Measurements from ENCODE around the gene HES6.
"Not testable (repeated sequence)": the region's sequence is repeated elsewhere in the genome, so short reads cannot be mapped to it uniquely, and the experiment has no call there.

HES6 gene

DNA sequence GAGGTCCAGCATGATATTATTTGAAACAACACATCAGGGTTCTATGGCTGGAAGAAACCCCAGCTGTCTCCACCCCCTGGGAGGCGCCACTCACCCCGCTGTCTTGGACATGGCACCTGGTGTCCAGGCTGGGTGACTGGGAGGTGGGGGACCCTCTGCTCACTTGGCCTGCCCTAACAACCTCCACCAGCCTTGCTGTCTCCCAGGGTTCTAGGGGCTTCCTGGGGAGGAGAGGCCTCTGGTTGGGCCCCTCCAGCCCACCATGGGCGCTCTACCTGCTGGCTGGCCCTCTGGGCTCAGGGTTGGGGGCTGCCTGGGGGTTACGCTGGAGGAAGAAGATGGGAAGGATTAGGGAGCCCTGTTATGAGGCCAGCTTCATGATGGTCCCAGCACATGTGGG is 32.3 kb upstream of the HES6 start:
- no peak for DNase-seq

DNA sequence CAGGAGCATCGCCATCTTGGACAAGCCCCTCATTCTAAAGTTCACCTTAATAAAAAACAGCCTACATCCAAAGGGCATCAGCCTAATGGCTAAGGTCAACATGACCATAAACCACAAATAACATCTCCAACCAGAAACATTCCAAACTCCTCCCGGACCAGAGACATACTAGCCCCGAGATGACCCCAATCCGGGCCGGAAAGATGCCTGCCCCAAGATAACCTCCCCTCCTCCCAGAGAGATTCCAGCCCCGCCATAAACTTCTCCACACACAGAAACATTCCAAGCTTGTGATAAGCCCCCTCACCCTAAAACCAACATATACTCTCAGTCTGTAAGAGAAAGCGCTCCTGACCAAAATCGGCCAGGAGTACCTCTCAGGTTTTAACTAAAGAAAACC is 31.8 kb upstream of the HES6 start:
- DNase-seq = not testable (repeated sequence)

DNA sequence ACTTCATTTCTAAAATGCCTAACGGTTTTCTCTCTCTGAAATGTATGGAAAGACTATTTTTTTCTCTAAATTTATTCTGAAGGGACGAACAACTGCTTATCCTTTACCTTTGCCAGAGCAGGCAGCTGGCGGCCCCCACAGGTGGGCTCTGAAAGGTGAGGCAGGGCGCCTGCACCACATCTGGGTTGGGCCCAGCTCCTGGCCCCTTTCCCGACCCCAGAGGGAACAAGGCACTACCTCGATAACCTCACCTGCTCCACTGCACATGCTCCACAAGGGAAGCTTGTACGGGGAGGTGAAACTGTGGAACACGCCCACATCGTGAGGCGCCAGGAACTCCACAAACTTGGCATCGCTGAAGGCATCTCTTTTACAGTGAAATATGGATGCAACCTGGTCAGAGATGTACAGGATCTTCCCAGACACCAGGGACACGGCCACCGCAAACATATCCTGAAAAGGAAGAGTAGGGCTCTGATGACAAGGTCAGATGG is 31.3 kb upstream of the HES6 start:
- DNase-seq = no peak

DNA sequence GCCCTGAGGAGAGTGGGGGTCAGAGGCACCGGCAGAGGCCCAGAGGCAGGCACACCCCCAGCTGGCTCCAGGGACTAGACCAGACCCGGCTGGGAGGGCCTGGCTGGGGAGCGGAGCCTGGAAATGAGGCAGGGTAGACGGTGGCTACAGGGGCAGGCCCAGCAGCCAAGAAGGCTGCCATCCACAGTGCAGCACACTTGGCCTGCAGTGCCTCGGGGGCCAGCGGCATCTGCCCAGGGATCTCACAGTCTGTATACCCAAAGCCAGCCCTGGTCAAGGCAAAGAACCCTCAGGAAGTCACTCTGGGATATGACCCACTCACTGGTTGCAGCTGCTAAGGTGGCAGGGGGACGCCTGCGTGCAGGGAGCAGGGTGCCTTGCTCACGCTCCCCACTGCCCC is 30.8 kb upstream of the HES6 start:
- DNase-seq = no peak

DNA sequence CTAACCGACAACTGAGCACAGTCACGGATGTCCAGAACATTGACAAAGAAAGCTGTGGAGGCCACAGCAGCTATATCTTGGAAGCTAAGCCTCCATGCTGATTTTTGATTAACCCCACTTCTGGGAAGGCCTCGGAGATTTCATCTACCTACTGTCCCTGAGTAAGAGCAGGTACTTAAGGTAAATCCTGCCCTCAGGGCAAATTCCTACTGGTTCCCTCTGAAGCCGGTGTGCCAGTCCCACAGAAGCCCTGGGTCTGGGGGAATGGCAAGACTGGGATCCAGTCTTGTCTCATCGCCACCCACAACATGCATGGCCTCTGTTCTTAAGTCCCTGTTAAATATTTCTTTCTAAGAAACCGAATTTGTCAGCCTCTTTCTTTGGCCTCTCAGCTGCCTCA is 29.9 kb upstream of the HES6 start:
- no peak for DNase-seq

DNA sequence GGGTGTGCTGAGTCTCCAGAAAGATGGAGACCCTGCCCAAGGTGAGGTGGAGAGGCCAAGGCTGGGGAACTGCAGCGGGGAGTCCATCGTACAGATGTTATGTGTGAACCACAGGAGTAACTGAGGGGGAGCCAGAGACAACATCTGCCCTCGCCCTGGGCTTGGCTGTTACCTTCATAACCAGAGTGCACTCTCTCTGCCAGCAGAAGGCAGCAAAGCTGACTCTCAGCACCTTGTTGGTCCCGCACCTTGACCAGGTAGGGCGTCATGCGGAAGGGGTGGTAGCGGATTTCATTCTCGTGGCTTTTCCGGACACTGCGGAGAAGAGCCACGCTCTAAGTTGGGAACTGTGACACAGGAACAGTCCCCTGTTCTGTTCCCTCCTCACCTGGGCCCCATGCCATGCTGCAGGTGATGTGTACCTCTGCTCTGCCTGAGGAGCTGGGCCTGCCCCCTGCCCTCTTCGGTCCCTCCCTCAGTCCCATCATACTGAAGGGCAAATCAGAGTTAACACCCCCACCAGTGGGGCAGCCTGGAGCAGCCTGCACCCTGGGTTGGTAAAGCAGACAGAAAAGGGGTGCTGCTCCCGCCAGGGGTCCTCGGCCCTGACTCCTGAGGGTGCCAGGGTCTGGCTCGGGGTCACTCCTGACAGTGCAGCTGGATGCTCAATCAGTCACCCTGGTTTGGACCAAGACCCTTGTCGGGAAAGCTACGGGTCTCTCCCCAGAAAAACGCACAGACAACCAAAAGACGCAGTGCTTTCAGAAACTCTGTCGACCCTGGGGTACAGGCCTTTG is 28.2 kb upstream of the HES6 start:
- no peak for DNase-seq

DNA sequence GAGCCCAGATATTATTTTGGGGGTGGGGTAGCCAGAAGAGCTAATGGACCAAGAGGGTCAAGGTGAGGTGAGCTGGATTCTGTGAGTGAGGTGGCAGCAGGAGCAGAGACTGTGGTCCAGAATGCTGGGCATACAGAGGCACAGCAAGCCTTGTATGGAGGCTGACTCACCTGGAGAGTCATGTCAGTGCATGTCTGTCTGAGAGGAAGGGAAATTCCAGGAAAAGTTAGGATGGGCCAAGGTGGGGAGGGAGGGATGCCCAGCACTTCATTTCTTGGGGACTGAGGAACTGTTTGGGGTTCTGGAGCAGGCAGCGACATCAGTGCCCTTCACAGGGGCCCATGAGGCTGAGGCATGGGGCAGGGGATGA is 27.5 kb upstream of the HES6 start:
- no peak for DNase-seq

DNA sequence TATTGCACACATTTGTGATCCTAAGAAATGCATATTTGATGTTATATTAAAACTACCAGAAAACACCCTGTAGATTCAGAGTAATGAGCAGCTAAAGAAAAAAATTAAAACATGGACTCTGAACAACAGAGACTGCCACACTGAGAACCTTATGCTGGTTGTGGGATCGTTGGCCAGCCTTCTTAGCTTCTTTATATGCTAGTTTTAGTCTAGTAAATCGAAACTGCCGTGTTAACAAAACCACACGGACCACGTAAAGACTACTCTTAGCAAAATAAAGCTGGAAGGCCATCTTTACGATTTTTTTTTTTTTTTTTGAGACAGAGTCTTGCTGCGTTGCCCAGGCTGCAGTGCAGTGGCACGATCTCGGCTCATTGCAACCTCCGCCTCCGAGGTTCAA is 25.8 kb upstream of the HES6 start:
- DNase-seq = no peak

DNA sequence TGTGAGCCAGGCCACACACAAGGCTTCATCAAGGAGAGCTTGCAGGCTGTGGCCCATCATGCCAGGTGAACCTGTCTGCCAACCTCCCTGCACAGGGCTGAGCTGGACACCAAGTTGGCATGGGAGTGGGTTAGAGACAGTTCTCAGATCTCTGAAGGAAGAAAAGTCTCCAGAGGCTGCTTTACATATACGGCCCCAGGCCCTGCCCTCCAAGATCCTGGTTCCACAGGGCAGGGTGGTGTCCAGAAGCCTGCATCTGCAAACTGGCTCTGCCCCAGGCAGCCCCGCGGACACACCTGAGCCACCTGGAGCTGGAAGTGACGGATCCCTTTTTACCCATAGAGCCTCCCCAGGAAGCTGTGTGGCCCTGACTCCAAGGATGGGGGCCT is 24.2 kb upstream of the HES6 start:
- no peak for DNase-seq

DNA sequence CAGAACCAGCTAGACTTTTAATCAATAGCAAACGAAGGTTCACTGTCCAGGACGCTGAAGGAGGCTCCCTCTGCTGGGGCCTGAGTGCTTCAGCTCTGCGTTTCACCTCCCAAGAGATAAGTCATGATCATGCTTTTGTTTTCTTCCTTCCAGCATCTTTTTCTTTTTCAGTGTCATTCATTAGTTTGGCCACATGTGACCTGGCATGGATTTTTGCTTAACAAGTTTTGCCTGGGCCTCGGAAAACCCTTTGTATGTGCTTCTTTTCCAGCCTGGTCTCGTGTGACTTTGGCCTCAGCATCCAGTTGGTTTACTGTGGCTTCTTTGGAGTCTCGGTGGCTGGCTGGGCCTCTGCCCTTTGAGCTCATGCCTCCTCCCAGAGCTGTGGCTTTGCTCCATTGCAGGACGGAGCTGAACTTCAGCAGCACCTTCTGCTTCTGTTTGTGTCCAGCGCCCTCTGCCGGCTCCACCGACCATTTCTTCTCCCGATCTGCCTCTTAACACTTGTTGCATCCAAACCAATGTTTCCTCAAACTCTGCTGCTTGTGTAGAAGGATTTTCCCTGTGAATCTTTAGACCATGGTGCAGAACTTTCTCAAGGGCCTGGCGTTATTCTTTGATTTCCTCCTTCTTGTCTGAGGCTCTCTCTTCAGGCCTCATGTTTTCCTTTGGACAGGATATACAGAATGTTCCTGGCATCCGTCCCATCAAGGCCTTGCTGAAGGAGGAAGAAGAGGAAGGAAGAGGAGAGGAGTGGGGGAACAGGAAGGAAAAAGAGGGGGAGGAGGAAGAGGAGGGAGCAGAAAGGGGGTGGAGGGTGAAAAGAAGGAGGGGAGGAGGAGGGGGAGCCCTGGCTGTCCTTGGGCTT is 23.6 kb upstream of the HES6 start:
- peak; percentile 88 for DNase-seq

DNA sequence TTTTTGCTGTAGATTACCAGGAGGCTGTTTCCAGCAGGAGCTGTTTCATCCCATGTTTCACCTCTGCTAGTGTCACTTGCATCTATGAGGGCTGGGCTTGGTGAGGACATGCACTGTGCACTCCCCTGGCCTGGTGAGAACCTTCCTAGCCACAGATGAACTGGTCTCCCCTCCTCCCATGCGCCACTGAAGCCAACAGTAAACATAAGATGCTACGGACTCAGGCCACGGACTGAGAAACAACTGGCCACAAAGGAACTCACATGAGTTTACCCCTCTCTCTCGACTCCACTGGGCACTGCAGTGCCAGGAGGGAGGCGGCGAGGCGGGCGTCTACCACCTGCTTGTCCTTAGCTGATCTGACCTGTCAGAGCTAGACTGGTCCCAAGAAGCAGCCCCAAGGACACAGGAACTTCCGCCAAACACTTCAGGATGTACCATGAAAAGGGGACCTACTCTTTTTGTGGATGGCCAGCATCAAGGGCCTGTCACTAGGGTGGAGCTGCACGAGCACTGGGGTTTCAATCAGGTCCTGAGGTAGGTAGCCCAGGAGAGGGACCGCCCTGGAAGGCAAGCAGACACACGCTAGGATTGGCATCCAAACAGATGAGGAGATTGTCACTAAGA is 22.8 kb upstream of the HES6 start:
- DNase-seq = no peak

DNA sequence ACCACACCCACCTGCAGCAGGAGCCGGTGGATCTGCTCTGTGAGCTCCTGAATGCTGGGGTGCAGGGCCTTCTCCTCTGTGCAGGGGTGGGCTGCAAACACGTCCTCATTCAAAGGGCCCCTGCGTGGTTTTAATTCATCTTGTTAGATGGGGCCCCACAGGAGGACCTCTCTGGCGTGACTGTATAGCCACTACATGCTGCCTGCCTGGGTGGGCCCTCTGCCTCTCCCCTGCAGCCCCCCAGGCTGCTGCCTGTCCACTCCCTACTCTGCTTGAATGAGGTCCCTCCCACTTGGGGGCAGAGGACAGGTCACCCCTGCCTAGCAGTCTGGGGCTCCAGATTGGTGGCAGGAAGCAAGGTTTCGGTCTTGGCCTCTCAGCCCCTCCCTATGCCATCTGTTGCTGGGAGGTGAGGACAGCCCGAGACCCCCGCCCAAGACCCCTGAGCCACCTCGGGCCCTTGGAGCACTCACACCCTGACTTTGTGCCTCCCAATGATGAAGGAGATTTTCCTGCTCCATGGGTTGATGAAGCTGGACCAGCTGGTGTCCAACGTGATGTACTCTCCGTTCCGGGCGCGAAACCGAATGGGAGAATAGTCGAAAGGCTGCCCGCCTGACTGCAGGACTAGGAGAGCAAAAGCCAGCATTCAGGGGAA is 22.0 kb upstream of the HES6 start:
- DNase-seq = no peak

DNA sequence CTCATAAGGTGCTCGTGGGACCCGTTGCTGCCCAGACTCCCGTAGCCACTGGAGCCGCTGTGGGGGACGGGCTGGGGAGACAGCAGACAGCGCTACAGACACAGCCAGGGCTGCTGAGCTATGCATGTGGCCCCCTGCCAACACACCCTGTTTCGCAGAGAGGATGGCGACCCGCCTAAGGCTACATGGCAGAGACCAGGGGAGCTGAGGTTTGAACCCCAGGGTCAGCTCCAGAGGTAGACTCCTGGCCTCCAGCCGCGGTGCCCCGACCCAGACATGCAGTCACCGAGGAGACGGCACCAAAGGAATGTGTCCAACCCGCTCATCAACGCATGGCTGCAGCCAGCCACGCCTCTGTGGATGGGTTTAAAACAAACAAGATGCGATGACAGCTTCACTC is 21.0 kb upstream of the HES6 start:
- DNase-seq = peak; percentile 46

DNA sequence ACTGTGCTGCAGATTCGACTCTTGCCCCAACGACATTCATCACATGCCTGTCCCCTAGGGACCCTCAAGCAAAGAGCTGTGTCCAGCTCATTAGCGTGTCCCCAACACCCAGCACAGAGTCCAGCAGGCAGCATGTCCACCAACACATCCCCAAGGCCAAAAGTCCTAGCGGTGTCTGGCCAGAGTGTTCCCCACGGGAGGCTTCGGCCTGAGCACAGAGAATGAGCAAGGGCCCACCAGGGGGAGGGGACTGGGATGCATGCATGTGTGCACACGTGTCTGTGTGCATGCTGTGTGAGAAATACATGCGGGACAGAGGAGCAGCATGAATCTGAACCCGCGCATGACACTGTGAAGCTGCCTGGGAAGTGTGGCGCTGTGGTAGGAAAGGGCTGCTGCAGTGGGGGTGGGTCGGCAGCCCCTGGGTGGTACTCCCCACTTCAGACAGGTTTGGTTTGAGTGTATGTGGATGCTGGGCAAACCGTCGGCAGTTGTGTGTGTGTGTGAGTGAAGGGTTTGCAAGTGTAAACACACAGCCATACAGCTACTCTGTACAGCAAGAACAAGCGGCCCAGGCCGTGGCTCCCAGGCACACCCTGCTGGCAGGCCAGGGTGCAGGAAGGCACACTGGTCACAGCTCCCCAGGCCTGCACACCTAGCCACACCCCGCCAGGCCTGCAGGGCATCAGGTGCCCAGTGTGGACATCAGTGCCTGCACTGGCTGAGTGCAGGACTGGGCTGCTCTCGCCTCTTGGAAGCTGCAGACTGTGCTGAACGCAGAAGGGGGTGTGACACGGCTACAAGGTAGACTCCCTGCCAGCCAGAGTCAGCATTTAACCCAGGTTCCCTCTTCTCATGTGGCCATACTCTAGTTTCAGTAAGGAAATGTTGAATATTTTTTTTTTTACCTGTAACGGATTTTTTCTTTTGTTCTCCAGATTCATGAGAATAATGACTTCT is 19.5 kb upstream of the HES6 start:
- no peak for DNase-seq

DNA sequence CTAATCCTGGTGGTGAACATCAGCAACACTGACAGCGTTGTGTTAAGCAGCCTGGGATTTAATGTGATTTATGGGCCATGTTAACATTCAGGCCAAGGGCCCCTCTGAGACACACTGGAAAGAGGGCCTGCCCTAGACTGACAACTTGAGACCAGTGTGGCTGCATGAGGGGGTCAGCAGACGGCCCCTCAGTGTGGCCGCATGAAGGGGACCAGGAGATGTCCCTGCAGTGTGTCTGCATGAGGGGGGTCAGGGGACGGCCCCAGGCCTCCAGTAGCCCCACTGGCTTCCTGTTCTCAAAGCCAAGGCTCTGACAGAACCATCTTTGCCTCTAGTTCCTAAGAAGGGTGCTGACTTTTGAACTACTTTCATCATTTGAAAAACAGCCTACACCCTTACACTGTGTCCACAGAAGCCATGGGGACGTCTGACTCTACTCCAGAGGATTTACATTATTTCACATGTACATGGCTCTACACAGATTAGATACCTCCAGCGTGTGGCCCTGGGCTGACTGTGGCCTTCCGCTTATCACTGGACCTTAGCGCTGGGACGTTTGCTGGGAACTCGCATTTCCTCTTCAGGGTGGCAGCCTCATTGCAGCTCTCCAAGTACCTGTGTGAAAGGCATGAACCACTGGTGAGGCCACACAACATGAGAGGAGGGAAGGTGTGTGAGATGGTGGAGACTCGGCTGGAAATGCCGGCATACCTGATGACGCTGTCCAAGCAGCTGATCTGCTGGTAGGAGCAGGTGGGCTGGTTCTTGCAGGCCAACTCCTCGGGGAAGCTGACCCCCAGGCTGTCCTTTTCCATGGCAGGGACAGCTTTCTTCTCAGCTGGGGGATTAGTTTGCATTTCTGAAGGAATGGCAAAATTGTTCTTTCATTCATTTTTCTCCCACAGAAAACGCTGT is 18.2 kb upstream of the HES6 start:
- no peak for DNase-seq

DNA sequence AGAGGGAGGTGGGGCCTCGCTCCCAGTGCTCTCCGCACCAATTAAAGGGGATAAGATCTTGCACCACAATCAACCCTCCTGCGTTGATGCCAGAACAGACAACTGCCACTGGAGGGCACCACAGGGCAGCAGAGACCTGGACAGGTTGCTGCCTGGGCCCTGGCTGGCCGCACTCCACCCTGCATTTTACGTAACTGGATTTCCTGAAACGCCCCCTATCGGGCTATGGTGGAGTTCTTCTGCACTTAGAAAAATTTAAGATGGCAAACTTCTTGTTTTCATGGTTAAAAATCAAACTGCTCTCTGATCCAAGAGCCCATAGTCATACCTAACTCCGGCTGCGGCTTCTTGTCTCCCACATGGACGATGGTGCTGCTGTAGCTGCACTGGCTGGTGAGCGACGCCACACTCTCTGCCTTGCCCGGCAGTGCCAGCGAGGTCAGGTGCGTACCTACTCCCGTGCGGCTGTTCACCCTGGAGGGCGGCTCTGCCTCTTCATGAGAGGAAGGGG is 16.8 kb upstream of the HES6 start:
- peak; percentile 86 for DNase-seq

DNA sequence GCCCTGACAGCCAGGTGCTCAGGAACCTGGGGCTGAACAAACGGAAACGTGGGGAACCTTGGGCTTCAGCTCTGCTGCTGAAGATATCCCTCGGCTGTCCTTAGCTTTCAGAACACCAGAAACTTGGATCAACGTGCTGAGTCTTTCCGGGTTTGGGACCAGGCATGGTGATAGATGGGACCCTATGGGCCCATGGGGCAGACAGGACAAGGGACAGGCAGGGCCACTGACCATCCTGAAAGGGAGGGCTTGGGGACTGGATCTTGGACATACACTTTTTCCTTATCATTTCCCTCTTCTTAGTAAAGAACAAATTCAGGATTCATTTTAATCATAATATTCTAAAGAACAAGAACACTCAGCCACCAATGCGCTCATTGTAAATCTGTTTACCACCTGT is 16.3 kb upstream of the HES6 start:
- DNase-seq = no peak

DNA sequence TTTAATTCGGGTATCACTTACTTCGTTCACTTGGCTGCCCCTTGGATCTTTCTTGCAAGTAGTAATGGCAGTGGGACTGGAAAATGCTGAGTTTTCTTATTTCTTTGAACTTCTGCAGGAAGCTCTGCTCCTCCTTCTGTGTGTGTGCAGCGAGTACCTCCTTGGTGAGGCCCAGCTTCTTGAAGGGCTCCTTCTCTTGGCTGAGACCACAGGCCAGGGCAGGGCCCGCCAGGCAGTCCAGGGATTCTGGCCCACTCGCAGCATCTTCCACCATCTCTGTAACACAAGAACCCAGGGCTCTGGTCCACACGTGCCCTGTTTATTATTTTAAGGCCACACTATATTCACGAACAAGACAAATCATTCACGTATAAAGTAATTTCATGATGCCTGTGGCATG is 15.8 kb upstream of the HES6 start:
- no peak for DNase-seq

DNA sequence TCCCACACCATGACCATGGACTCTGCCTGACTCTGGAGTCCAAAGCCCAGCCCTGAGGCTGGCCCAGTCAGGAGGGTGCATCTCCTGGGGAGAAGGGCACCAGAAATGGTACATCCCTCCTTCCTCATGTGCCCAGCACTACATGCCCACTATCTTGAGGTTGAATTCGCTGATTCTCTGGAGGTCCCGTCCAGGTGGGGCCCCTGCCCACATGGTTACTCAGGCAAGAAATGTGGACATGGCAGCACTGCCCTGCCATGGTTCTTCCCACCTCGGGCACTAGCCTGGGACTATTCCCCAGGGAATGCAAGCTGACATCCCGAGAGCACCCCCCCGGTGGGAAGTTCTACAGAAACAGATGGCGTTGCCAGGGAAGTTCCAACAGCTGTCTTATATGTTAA is 15.3 kb upstream of the HES6 start:
- peak; percentile 36 for DNase-seq

DNA sequence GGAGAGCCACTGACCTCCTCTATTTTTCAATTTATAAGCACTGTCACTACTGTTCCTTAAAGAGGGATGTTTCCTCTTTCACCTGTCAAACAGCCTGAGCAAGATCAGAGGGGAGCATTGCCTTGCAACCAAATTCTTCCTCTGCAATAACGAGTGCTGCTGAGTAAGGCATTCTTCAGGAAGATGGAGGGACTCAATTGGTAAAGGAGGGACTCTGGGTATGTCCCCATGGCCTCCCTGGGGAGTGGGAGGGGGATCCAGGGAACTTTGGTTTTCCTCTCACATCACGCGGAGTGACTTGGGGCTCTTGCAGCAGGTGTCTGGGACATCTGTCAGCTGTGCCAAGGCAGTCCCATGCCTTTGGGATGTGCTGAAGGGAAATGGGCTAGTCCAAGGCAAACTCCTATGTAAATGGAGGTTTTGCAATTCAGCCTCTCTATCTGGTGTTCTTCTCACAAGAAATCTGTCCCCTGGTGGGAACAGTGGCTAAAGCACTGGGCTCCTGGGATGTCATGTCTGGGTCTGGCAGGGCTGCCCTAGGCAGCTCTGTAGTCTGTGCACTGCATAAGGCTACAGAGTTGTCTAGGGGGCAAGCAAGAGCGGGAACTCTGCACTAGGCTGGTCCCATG is 14.4 kb upstream of the HES6 start:
- no peak for DNase-seq

All from NCI-H1694 treated with DMSO at 0.1 percent for 48 hours (cell line).